ENCODE results near the gene SF3B4.

- TF ChIP-seq CTCF (IDR thresholded peaks at IDR 0.05) (no peak), POLR2A (IDR thresholded peaks at IDR 0.05) (no peak), POLR2AphosphoS5 (IDR thresholded peaks at IDR 0.05) (no peak), EP300 (IDR thresholded peaks at IDR 0.05) (no peak)
Measured at GRCh38 chr1:149966405-149966804, 38.8 kb upstream of the SF3B4 start.
